Heart left ventricle (tissue), 13 donors: ENCODE measurements around the gene MBP.

Source experiments
- POLR2A ChIP-seq, 2 donors: fragments of 450-650 bp; IDR thresholded peaks; one replicate each; pipeline ENCODE4 v1.6.1; 2017; ENCODE audit warnings: antibody characterized with exemption in 2 of 2, mild to moderate bottlenecking in 2 of 2, moderate library complexity in 2 of 2
- TF ChIP-seq, protein P1 (sequence below), 12 donors: fragments of 200-600 bp; sonication (generic) in 4 of 12; IDR thresholded peaks; one replicate each; pipeline versions ENCODE4 v1.5.0 to v1.8.0; 2018 to 2022; ENCODE audit warnings: antibody characterized with exemption in 12 of 12, mild to moderate bottlenecking in 5 of 12
- donor health status: ischemic (EF 13 %, LVEDD 7.1; RV severe dilation, severe dysfunction).
- donor health status: DM: no; HTN: yes; CAD: no.
- donor health status: DM: no; HTN: no; CAD: no.
- donor health status: ischemic (EF 25% LVEDD 6.9; RV normal size, moderate dysfunction).
- donor health status: ischemic (EF 25% LVEDD 5.7; RV mildly dilated, moderate dysfunction).
- donor health status: ischemic (EF 35%, LVEDD 5.7; RV mildly dilated, moderate dysfunction).
- donor health status: nonischemic (EF 11% LVEDD 7.7; RV severe dilation, severe dysfunction).
- donor health status: DM: yes; HTN: yes; CAD: no.
- donor health status: PGD.
- donor health status: ischemic (EF 29% LVEDD 5.4; RV normal size, mild dysfunction).
- donor health status: nonischemic (EF 23%, LVEDD 6.1; RV moderate dilation, normal function).

DNA sequence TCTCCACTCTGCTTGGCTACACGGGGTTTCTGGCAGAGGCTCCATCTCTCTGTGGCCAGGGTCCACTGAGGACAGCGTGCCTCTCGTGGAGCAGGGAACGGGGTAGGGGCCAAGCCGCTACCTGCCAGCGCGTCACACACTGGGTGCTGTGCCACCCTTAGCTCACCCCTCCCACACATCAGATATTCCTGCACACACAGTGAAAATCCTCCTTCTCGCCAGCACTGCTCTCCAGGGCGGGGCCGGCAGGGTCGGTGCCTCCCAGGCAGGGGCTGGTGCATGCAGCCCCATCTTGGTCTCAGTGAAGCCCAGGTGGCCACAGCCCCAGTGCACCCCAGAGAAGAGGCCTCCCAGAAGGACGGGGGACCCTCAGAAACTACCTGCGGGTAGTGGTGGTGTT, 124.6 kb downstream of the MBP start:
- TF ChIP-seq, protein P1, sequence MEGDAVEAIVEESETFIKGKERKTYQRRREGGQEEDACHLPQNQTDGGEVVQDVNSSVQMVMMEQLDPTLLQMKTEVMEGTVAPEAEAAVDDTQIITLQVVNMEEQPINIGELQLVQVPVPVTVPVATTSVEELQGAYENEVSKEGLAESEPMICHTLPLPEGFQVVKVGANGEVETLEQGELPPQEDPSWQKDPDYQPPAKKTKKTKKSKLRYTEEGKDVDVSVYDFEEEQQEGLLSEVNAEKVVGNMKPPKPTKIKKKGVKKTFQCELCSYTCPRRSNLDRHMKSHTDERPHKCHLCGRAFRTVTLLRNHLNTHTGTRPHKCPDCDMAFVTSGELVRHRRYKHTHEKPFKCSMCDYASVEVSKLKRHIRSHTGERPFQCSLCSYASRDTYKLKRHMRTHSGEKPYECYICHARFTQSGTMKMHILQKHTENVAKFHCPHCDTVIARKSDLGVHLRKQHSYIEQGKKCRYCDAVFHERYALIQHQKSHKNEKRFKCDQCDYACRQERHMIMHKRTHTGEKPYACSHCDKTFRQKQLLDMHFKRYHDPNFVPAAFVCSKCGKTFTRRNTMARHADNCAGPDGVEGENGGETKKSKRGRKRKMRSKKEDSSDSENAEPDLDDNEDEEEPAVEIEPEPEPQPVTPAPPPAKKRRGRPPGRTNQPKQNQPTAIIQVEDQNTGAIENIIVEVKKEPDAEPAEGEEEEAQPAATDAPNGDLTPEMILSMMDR (IDR thresholded peaks at IDR 0.05) = no peak
- no peak for TF ChIP-seq POLR2A (IDR thresholded peaks at IDR 0.05)
